Brain microvascular endothelial cell (primary cell): Measurements from ENCODE around the gene BMP7.

ENCODE experiments used
- DNase-seq: peaks from one replicate; pipeline ENCODE4 v3.0.0-alpha.2; 2020
- H3K27ac ChIP-seq: fragments of 250-450 bp; sonication (Bioruptor Pico); 2 replicates; pipeline ENCODE4 v1.5.1; 2020; ENCODE audit warnings: mild to moderate bottlenecking, moderate library complexity
- H3K27me3 ChIP-seq: fragments of 250-450 bp; sonication (Bioruptor Pico); replicated peaks from 2 replicates; pipeline ENCODE4 v1.5.1; 2020; ENCODE audit warnings: mild to moderate bottlenecking
- H3K36me3 ChIP-seq: fragments of 250-450 bp; sonication (Bioruptor Pico); replicated peaks from 2 replicates; pipeline ENCODE4 v1.5.1; 2020; ENCODE audit warnings: mild to moderate bottlenecking
- H3K4me3 ChIP-seq: 2 replicates; pipeline ENCODE4 v1.5.1; 2011; ENCODE audit warnings: low read depth, mild to moderate bottlenecking, control low read depth, low read length, moderate library complexity
- in situ Hi-C: cut with HindIII; loops from 2 replicates; pipeline ENCODE4 v1.10.0; 2017; ENCODE audit warnings: low sequenced_read_pairs, low pct_ligation_motif_present
- TF ChIP-seq, protein P1 (sequence below): IDR thresholded peaks from 2 replicates; pipeline ENCODE4 v1.5.1; 2011; ENCODE audit warnings: low read depth, mild to moderate bottlenecking, moderate library complexity, low read length, control low read depth, inconsistent platforms; ENCODE audit errors: missing control alignments

The BMP7 gene

DNA sequence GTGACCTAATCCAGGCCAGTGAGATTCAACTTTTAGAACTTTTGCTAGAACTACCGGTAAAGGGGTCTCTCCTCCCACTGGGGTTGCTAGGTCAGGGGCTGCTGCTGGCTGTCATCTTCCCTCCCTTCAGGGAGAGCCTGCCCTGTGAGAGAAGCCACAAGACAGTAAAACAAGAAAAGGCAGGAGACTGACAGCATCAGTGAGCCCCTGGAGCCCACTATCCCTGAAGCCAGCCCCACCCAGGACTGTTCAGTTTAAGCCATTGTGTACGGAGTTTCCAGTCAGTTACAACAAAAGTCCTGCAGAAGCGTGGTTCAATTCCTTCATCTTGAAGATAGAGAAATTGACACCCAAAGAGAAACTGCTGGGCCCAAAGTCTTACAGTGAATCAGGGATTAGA lies 7.9 kb upstream of the BMP7 start:
- Histone ChIP-seq H3K27ac (no peak overlapping the region), H3K27me3 (peaks cover 19% of the 10 kb centered on the region), H3K36me3 (no peaks in the 10 kb centered on the region), H3K4me3 (no peak overlapping the region)
- TF ChIP-seq, protein P1, sequence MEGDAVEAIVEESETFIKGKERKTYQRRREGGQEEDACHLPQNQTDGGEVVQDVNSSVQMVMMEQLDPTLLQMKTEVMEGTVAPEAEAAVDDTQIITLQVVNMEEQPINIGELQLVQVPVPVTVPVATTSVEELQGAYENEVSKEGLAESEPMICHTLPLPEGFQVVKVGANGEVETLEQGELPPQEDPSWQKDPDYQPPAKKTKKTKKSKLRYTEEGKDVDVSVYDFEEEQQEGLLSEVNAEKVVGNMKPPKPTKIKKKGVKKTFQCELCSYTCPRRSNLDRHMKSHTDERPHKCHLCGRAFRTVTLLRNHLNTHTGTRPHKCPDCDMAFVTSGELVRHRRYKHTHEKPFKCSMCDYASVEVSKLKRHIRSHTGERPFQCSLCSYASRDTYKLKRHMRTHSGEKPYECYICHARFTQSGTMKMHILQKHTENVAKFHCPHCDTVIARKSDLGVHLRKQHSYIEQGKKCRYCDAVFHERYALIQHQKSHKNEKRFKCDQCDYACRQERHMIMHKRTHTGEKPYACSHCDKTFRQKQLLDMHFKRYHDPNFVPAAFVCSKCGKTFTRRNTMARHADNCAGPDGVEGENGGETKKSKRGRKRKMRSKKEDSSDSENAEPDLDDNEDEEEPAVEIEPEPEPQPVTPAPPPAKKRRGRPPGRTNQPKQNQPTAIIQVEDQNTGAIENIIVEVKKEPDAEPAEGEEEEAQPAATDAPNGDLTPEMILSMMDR = no peak
- in situ Hi-C loops = no loop called here
- DNase-seq = no peak

GRCh38 chr20:57272883-57273535 lies 6.6 kb upstream of the BMP7 start:
- H3K36me3 ChIP-seq = no peaks in the 10 kb centered on the region
- peaks cover 29% of the 10 kb centered on the region for H3K27me3 ChIP-seq
- H3K4me3 ChIP-seq = no peak overlapping the region
- DNase-seq = no peak
- no peak overlapping the region for H3K27ac ChIP-seq
- TF ChIP-seq, protein P1 = no peak
- in situ Hi-C loops = no loop called here

DNA sequence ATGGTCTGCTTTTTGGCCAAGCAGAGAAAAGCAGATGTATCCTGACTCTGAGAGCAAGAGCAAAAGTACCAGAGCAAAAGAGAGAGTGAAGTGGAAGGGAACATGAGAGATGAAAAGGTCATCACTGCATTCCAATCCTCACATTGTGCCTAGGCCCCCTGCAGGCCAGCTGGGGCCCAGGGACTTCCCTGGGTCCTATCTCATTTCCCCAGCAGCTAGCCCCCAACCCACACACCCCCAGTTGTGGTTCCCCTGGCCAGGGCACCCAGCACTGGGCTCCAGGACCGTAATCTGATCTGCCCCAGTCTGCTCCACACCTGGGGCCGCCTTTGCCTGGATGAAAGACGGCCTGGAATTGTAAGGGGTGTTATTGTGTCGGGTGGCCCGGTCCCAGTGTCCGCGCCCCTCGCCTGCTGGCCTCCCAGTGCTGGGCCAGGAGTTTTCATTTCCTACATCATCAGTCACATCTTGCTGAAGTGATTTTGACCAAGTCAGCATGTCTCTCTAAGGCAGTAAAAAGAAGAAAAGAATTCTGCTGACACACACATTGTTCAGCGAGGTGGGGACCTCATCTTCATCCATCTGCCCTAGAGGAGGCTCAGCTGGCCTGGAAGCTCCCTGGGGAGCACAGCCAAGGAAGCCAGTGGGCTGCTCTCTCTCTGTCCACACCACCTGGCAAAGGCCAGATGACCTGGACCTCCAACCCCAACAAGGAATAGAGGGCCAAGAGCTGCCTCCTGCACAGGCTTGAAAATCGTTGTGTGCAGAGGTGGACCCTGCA lies 4.0 kb upstream of the BMP7 start:
- in situ Hi-C loops = no loop called here
- Histone ChIP-seq H3K27ac (no peak overlapping the region), H3K36me3 (no peaks in the 10 kb centered on the region), H3K27me3 (peaks cover 55% of the 10 kb centered on the region), H3K4me3 (no peak overlapping the region)
- no peak for DNase-seq
- TF ChIP-seq, protein P1 = no peak

GRCh38 chr20:57269148-57269984 lies 2.9 kb upstream of the BMP7 start:
- TF ChIP-seq, protein P1 = no peak
- H3K4me3 ChIP-seq = no peak overlapping the region
- in situ Hi-C loops = no loop called here
- peaks cover 63% of the 10 kb centered on the region for H3K27me3 ChIP-seq
- H3K36me3 ChIP-seq = no peaks in the 10 kb centered on the region
- no peak for DNase-seq
- H3K27ac ChIP-seq = no peak overlapping the region

DNA sequence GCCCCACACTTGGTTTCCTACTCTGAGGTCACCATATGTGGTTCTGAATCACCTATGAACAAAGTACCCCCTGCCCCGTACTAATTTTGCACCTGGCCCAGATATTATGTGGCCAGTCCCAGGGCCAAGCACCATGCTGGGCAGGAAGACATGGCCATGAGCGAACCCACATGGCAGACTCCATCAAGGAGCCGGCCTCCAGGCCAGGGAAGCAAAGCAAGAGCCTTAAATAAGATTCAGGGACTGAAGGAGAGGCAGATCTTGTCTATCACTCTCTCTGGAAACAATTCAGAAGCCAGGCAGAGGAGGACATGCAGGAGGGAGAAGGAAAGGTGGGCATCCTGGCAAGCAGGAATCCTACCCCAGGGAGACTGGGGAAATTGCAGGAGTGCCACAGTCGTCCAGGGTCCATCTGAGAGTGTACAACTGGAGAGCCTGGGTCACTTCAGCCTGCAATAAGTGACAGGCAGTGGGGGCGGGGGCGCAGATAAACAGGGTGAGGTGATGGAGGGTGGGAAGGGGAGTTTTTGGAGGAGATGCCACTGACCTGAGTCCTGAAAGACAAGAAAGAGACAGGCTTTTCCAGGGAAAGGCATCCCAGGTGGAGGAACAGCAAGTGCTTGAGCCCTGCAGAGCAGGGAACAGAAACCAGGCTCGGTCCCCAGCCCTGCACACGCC lies 2.1 kb upstream of the BMP7 start:
- DNase-seq = no peak
- Histone ChIP-seq H3K27me3 (peaks cover 67% of the 10 kb centered on the region), H3K4me3 (no peak overlapping the region), H3K36me3 (no peaks in the 10 kb centered on the region), H3K27ac (no peak overlapping the region)
- TF ChIP-seq, protein P1 = no peak
- in situ Hi-C loops = no loop called here
